ENCODE measurements around the gene SPAG7. TPM values are rescaled to one million over a fixed set of nuclear protein-coding genes. Genes with fewer than 3 reads are reported as not detected.

The SPAG7 gene
- total and polyA plus RNA-seq, 2 of the 8 experiments (the other 6 are each of a cell fraction or from before 2014, with no cell fraction given), result 74.2 to 81.9 TPM

DNA sequence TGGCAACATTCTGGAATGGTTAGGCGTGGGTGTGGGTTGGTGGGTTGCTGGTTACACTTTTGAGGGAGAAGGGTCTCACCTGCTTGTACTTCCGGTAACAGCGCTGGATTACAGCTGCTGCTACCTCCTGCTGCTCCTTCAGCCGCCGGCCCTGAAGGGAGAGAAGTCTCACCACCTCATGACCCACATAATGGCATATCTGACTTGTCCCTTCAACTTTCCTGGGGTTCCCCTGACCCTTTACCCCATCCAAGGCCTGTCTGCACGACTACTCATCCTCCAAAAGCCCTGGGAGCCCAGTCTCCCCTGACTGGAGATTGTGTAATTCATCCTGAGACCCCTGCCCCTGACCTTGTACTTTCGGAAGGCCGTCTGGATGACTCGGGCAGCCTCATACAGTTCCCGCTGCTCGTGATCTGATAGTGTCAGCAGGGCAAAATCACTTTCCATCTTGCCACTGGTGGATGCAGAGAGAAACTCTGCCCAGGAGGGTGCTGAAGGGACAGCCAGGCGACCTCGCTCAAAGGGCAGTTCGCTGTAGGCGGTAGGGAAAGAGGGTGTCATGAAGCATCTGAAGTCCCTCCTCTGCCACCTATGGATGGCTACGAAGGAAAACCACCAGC is 2.0 kb upstream of the SPAG7 start:
- Histone ChIP-seq H3K9ac (replicated peaks in 1 of 4; ENCODE audit: extremely low read depth in 1 of 4, low read depth in 3 of 4, low read length in 3 of 4) (peak overlapping the region in 2 of 4 experiments; percentile 14 to 67; a peak in 2 of 7 replicates), H3K27me3 (replicated peaks in 1 of 4; ENCODE audit: control insufficient read depth in 3 of 4, extremely low read depth in 1 of 4, insufficient read depth in 3 of 4, low read length in 3 of 4) (peaks cover 0 to 21% (median 10%) of the 10 kb centered on the region in 4 experiments; a peak in 5 of 7 replicates), H3K4me2 (ENCODE audit: insufficient read depth in 1 of 2, low read depth in 2 of 2, low read length in 2 of 2) (peak overlapping the region; percentile 92 to 99), H2BK20ac (ENCODE audit: low read length) (no peak overlapping the region), H2BK15ac (ENCODE audit: low read length) (no peak overlapping the region; the same call in 1 of the 2 replicates), H3K9me3 (ENCODE audit: insufficient read depth in 2 of 2, low read depth in 1 of 2, low read length in 1 of 2) (no peaks in the 10 kb centered on the region), H2BK12ac (ENCODE audit: low read depth, low read length) (peak overlapping the region; percentile 1; the same call in 1 of the 2 replicates), H2BK5ac (ENCODE audit: low read depth, low read length) (peak overlapping the region; percentile 66; the same call in 1 of the 2 replicates), H3K4me1 (replicated peaks in 1 of 4; ENCODE audit: control insufficient read depth in 3 of 4, insufficient read depth in 4 of 4, low read length in 3 of 4) (peaks cover 2 to 16% (median 9%) of the 10 kb centered on the region in 4 experiments), H4K5ac (ENCODE audit: insufficient read length, low read depth, low read length) (no peak overlapping the region), H2AFZ (ENCODE audit: low read length) (no peak overlapping the region), H3K4me3 (ENCODE audit: extremely low read depth in 1 of 4, insufficient read depth in 2 of 4, low read depth in 3 of 4, low read length in 4 of 4) (peak overlapping the region in 3 of 4 experiments; percentile 71 to 90 (median 89); a peak in 7 of 8 replicates), H4K91ac (replicated peaks; ENCODE audit: insufficient read length, low read length) (no peak overlapping the region), H3K14ac (ENCODE audit: insufficient read length) (no peak overlapping the region), H3K4ac (replicated peaks; ENCODE audit: insufficient read length, low read depth, low read length) (no peak overlapping the region), H3K18ac (ENCODE audit: extremely low read depth, low read length) (peak overlapping the region; percentile 93; the same call in 1 of the 2 replicates), H4K20me1 (replicated peaks in 1 of 2; ENCODE audit: control insufficient read depth in 1 of 2, insufficient read depth in 2 of 2, low read length in 2 of 2) (peaks cover 2 to 11% of the 10 kb centered on the region in 2 experiments), H2AK5ac (ENCODE audit: low read depth, low read length) (peak overlapping the region; percentile 45; the same call in 1 of the 2 replicates), H3K79me1 (ENCODE audit: low read depth, low read length) (peaks cover 3% of the 10 kb centered on the region; the same call in 1 of the 2 replicates), H2BK120ac (replicated peaks; ENCODE audit: low read depth, low read length) (no peak overlapping the region), H3K79me2 (ENCODE audit: control insufficient read depth in 1 of 2, insufficient read depth in 2 of 2, low read length in 2 of 2) (peaks cover 0 to 16% of the 10 kb centered on the region in 2 experiments; a peak in 2 of 4 replicates), H3K56ac (replicated peaks; ENCODE audit: insufficient read length, low read depth, low read length) (no peak overlapping the region), H4K8ac (ENCODE audit: extremely low read depth, insufficient read depth, low read length) (no peak overlapping the region), H3K36me3 (ENCODE audit: control insufficient read depth in 2 of 4, insufficient read depth in 4 of 4, low read length in 3 of 4) (peaks cover 0 to 11% (median 0%) of the 10 kb centered on the region in 4 experiments; a peak in 1 of 8 replicates), H3K23me2 (ENCODE audit: low read depth, low read length) (peaks cover 19% of the 10 kb centered on the region; the same call in 1 of the 2 replicates), H3K27ac (ENCODE audit: low read depth, low read length) (no peak overlapping the region), H3K23ac (ENCODE audit: insufficient read length) (no peak overlapping the region)
- DNase-seq (ENCODE audit: low read depth in 1 of 2, low spot score in 2 of 2) (no peak), FAIRE-seq (no peak)
- CTCF ChIA-PET (ENCODE audit: partially characterized antibody), result interaction anchor here (1.0 to 6.2 kb wide), 8 partner anchors 8 to 61 kb away, joined by 3 to 31 read pairs (median 8); partner anchors contain the start of genes CAMTA2 and ENO3
- POLR2A ChIA-PET (ENCODE audit: partially characterized antibody), result interaction anchor here (0.6 to 32.4 kb wide), 9 partner anchors 9 to 242 kb away, joined by 3 to 987 read pairs (median 7); partner anchors contain the start of genes C17orf107, CAMTA2, ENO3 and INCA1
- TF ChIP-seq POLR2AphosphoS5 (IDR thresholded peaks at IDR 0.05; ENCODE audit: low read depth, low read length), result no peak
- TF ChIP-seq TAF7 (optimal IDR thresholded peaks at IDR 0.05; ENCODE audit: borderline replicate concordance, low read depth, low read length), result no peak
- no peak for TF ChIP-seq CHD2 (IDR thresholded peaks at IDR 0.05; ENCODE audit: low read length)
- TF ChIP-seq RXRA (IDR thresholded peaks at IDR 0.05; ENCODE audit: insufficient read depth, low read depth, low read length), result no peak
- TF ChIP-seq BCL11A (IDR thresholded peaks at IDR 0.05; ENCODE audit: low read depth in 2 of 2, low read length in 2 of 2), result no peak
- TF ChIP-seq SUZ12 (IDR thresholded peaks at IDR 0.05; ENCODE audit: low read length), result no peak
- no peak for TF ChIP-seq CREB1 (IDR thresholded peaks at IDR 0.05)
- TF ChIP-seq GTF2F1 (IDR thresholded peaks at IDR 0.05; ENCODE audit: borderline replicate concordance, low read depth, low read length), result no peak
- no peak for TF ChIP-seq TCF12 (IDR thresholded peaks at IDR 0.05; ENCODE audit: low read depth, low read length)
- TF ChIP-seq TAF1 (IDR thresholded peaks at IDR 0.05; ENCODE audit: low read depth, low read length), result no peak
- TF ChIP-seq POLR2A (IDR thresholded peaks at IDR 0.05; ENCODE audit: control extremely low read depth in 1 of 2, low read depth in 2 of 2, low read length in 2 of 2), result no peak
- 84% methylated on average over 16 of the region's 16 CpGs; no CpG with 5 or more reads in 1 of the 2 experiments for WGBS, 2 experiments (ENCODE audit: extremely low coverage in 1 of 2, insufficient coverage in 1 of 2, insufficient read length in 1 of 2, insufficient replicate concordance in 2 of 2, low coverage in 1 of 2, low lambda C conversion rate in 2 of 2, missing lambda C conversion rate in 1 of 2)
